NOMO-1 treated with DMSO at 0.1 percent for 48 hours (cell line): ENCODE results near the gene DACT3.

Source experiments
- DNase-seq: peaks from one replicate; lab custom pipeline; 2025; ENCODE audit not compliant: unreplicated experiment; lab: John Stamatoyannopoulos, UW

DACT3 gene, protein sequence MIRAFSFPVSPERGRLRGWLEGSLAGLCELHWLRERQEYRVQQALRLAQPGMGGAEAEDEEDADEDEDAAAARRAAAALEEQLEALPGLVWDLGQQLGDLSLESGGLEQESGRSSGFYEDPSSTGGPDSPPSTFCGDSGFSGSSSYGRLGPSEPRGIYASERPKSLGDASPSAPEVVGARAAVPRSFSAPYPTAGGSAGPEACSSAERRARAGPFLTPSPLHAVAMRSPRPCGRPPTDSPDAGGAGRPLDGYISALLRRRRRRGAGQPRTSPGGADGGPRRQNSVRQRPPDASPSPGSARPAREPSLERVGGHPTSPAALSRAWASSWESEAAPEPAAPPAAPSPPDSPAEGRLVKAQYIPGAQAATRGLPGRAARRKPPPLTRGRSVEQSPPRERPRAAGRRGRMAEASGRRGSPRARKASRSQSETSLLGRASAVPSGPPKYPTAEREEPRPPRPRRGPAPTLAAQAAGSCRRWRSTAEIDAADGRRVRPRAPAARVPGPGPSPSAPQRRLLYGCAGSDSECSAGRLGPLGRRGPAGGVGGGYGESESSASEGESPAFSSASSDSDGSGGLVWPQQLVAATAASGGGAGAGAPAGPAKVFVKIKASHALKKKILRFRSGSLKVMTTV

DNA sequence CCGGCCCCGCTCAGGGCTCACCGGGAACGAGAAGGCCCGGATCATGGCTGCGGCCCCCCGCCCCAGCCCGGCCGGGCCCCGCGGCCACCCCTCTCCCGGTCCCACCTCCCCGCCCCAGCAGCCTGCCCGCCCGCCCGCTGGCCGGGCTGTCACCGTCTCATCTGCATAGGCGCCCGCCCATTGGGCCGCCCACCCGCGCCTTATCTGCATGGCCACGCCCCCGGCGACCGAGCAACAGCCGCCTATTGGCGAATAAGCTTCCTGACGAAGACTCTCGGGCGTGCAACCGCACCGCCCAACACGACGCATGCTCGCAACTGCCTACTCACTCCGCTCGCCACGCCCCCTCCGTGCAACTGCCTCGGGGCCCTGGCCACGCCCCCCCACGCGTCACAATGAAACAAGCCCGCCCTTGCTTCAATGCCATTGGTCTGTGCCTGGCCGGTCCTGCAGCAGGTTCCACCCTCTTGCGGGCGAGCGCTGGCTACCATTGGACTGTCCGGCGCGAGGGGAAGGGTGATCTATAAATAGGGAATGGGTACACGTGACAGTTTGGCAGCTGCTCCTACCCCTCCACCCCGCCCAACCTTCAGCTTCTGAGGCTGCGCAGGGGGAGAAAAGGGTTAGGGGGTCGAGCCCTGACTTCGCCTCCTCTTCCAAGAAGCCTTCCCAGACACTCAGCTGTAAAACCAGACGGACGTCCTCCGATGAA, at the start of gene DACT3:
TSS of gene DACT3 (minus strand) at position 163 of the 712 bp plus-strand sequence. CDS start at position 45, 118 bp downstream.
- DNase-seq = peak; percentile 100

DNA sequence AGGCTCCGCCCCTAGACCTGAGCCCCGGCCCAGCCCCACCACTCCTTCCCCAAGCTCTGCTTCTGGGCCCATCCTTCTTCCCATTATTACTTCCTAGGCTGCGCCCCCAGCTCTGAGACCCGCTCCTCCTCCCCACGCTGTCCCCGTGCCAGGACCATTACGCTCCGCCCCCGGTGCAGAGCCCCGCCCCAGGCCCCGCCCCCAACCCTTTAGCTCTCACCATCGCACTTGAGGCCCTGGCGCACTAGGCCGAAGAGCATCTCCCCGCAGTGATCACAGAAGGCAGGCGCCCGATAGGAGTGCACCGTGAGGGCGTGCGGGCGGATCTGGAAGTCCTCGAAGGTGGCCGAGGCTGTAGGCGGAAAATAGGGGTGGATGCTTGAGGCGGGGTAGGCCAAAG, 49.7 kb upstream of the DACT3 start:
- DNase-seq = no peak

DNA sequence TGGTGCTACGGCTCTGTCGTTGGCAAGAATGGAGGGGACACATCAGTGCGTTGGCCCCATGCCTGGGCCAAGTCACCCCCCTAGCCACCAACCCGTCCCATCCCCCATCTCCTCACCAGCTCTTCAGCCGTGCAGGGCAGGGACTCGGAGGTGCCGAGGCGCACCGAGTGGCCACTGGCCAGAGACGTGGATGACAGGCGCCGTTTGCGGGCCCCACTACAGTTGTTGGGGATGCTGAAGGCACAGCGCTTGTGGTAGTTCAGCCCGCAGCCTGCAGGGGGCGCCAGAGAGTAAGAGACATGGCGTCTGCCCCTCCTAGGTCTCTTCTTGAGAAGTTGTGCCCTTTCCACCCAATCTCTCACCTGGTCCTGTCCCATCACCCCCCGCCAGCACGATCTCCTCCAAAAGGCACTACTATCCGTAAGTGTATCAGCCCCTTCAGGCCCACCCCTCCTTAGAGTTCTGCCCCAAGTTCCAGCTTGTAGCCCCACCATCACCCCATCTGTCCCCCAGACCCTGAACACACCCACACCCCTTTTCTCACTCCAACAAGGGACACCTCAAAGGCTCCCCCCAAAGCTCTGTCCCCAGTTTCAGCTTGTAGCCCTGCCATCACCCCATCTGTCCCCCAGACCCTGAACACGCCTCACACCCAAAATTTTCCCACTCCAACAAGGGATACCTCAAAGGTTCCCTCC, 43.5 kb upstream of the DACT3 start:
- peak; percentile 48 for DNase-seq

DNA sequence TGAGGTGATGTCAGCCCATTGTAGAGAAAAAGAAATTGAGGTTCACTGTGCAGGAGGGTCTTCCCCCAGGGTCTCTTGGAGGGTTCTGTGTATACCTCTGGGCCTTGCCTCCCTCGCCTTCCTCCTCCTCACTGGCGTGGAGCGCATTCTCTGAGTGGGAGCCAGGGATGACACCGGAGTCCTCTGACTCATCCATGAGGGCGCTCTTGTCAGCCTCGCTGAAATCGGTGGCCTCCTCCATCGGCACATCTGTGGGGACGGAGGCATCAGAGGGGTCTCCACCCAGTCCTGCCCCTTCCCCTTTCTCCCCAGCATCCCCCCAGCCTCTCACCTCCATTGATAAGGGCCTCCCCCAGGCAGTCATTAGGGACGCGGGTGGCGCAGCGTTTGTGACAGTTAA, 39.7 kb upstream of the DACT3 start:
- DNase-seq = no peak

DNA sequence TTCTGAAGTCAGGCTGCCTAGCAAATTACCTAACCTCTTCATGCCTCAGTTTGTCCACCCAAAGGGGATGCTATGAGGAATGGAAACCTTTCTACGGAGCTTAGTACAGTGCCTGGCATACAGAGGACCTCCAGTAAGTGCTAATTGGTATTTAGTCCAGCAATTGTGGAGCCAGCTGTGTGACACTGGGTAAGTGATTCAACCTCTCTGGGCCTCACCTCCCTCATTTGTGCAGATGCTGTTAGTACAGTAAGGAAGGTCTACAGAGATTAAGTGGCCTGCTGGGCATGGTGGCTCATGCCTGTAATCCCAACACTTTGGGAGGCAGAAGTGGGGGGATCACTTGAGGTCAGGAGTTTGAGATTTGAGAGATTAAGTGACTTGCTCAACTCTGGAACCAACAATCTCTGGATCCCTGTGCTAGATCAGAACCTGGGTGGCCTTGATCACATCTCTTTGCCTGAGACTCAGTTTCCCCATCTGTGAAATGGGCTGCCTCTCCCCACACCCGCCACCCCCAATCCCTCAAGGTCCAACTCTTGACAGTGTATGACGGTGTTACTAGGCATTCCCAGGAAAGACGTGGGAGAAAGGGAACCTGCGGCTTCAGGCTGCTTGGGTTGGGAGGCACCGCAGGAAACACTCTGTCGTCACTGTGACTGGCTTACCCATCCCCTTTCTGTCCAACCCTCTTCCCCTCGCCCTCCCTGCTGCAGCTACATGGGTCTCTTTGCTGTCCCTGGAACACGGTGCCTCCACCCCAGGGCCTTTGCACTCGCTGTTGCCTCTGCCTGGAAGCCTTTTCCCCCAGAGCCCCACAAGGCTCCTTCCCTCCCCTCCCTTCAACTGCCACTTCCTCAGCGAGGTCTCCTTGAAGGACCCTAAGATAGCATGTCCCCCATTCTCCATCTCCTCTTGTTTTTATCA, 37.7 kb upstream of the DACT3 start:
- DNase-seq = no peak

DNA sequence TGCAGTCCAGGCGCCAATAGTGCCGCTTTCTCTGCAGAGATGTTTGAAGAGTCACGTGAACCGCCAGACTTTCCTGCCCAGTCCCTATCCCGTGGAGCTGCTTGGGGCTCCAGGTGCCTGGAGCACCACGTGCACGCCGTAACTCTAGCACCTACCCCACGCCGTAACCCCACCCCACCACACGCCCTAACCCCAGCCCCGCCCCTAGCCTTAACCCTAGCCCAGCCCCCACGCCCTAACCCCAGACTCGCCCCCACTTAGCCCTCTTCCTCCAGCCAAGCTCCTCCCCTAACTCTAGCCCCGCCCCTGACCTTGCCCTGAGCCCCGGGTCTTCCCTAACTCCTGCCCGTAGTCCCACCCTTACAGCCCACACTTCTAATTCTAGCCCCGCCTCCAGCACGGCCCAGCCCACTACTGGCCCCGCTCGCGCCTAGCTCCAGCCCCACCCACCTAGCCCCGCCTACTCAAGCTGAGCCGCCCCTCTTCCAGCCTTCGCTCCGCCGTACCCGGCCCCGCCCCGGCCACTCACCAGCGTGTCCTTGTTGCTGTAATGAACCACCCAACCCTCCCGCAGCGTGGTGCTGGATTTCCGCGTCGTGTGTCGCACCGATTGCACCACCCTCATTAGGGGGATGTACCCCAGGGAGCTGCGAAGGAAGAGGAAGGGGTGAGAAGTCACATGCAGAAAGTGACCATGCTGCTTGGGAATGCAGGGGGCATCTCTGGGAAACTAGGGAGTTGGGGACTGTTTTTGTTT, 36.4 kb upstream of the DACT3 start:
- no peak for DNase-seq

DNA sequence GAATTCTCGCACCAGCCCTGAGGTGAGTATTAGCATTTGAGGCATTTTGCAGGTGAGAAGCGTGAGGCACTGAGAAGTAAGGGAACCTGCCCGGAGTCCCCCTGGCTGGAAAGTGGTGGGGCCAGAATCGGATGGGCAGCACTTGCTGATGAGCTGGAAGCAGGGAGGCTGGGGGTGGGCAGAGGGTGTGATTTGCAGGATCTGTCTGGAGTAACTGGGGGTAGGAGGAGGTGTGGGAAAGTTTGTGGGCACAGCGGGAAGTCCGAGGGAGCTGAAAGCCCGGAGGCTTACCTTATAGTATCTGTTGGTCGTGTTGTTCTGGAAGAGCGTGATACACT, 35.9 kb upstream of the DACT3 start:
- no peak for DNase-seq

DNA sequence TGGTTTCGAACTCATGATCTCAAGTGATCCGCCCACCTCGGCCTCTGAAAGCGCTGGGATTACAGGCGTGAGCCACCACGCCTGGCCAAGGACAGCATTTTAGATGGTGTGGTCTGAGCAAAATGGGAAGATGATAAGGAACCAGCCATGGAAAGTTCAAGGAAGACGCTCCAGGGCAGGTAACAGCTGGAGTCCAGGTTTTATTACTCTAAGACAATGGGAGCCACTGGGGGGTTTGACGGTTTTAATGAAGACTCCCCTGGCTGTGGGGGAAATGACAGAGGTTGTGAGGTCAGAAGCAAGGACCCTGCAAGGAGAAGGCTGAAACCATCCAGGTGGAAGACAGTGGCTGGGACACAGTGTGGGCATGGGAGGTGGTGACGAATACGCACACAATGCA, 35.1 kb upstream of the DACT3 start:
- DNase-seq = no peak

DNA sequence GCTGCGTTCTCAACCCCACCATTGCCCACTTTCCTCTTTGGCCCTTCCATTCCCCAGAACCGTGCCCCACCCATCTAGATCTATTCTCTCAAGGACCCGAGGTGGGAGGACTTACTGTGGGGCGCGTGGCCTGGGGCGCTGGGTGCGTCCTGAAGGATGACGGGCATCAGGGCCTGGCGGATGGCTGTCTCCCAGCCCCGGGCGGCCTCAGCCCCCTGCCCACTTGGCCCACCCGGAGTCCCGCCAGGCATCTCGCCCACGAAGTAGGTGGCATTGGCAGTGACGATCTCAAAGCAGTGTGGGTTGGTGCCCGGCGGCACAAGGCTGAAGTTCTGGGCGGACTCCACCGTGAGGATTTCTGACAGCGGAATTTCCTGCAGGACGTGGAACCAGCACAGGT, 32.8 kb upstream of the DACT3 start:
- no peak for DNase-seq

DNA sequence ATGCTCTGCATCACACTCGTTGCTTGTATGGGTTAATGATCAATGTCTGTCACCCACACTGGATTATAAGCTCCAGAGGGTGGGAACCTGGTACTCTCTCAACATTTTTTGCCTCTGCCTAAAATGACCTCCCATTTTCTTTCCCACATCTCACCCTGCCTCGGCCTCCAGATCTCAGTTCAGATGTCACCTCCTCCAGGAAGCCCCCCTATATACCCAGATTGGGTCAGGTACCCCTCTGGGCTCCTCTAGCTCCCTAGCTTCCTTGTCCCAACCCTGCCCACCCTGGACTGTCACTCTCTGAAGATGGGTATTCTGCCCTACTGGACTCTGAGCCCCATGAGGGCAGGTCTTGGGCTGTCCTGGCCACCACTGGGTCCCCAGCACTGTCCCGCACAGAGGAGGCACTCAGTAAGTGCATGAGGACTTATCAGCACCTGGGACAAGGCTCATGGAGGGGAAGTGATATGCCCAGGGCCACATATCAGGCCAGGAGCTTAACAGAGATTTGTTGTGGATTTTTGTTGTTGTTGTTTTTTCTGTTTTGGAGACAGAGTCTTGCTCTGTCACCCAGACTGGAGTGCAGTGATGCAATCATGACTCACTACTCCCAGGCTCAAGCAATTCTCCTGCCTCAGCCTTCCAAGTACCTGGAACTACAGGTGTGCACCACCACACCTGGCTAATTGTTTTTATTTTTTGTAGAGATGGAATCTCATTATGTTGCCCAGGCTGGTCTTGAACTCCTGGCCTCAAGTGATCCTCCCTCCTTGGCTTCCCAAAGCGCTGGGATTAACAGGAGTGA, 32.1 kb upstream of the DACT3 start:
- DNase-seq = no peak

DNA sequence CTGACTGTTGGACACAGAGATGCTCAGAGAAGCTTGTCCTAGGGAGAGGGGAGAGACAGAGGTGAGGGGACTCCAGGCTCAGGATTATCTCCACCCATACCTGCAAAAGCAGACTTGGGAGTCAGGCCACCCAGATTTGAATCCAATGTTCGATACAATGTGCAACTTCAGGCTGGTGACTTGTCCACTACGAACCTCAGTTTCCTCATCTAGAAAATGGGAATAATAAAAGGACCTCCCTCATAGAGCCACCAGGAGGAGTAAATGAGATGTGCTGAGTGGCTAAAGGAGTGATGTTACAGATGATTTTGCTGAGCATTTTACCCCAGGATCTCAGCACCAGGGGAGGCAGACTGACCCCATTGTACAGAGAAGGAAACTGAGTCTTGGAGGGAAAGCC, 31.0 kb upstream of the DACT3 start:
- no peak for DNase-seq

DNA sequence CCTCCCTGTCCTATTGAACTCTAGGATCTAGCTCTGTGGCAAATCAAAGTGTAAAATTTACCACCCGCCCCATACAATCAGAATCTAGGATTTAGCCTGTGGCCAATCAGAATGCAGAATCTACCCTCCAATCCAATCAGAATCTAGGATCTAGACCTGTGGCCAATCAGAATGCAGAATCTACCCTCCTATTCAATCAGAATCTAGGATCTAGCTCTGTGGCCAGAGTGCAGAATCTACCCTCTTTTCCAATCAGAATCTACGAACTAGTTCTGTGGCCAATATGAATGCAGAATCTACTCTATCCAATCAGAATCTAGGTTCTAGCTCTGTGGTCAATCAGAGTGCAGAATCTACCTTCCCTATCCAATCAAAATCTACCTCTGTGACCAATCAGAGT, 30.1 kb upstream of the DACT3 start:
- DNase-seq = no peak

DNA sequence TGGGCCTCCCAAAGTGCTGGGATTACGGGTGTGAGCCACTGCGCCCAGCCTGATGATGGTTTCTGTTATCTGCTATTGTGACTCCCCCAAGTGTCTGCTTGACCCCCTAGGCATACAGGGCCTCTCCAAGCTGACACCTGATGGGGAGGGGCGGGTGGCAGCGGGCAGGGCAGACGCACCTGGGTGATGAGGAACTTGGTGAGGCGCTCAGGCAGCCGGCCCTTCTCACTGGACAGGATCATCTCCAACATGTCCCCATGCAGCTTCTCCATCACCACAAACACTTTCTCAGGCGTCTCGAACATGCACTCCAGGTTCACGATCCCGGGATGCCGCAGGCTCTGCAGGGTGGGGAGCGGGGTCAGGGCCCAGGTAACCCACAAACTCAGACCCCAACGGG, 28.4 kb upstream of the DACT3 start:
- no peak for DNase-seq

DNA sequence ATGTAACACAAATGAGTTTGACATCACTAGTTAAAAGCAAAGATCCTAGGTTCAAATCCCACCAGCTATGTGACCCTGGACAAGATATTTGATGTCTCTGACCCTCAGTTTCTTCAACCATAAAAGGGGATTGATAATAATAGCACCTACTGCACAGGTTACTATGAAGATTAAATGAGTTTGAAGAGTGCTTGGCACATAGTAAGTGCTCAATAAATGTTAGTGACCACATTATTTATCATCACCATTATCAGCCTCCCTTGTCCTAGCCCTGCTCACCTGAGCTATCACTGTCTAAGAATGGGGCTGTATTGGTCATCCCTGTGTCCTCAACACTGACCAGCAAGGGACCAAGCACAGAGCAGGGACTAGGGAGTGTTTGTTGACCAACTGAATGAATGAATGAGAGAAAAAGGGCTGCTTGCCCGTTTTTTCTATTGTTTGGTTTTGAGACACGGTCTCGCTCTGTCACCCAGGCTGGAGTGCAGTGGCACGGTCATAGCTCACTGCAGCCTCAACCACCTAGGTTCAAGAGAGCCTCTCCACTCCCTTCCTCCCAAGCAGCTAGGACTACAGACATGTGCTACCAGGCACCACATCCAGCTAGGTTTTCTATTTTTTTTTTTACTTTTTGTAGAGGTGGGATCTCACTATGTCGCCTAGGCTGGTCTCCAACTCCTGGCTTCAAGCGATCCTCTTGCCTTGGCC, 26.6 kb upstream of the DACT3 start:
- no peak for DNase-seq

DNA sequence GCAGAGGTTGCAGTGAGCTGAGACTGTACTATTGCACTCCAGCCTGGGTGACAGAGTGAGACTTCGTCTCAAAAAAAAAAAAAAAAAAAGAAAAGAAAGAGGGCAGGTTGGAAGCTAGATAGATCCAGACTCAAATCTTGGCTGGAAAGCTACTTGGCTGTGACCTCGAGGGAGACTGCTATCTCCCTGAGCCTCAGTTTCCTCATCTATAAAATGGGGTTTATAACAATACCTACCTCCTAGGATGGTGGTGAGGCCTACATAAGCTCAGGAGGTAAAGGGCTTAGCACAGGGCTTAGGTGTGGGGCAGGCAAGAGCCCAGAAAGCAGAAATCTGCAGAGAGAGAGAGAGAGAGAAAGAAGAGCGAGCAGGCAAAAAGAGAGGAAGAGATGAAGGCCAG, 24.2 kb upstream of the DACT3 start:
- DNase-seq = no peak

DNA sequence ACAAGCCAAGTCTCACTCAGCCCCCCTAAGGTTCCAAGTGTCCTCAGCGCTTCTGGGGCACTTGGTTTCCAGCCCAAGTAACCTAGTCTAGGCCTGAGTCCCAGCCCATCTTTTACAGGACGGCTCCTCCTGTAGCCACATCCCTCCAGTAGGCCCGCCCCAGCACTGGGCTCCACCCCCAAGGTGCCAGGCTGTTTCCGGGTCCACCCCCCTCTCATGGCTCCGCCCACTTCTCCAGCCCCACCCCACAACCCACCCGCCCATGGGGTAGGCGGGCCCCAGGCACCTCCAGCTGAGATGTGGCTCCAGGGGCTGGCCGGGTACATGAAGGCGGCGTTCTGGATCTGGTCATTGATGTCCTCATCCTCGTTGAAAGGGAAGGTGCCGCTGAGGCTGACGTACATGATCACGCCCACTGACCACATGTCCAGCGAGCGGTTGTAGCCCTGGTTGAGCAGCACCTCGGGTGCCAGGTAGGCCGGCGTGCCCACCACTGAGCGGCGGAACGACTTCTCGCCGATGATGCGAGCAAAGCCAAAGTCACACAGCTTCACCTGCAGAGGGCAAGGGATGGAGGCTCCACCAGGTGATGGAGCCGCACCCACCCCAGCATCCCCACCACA, 17.2 kb upstream of the DACT3 start:
- no peak for DNase-seq

DNA sequence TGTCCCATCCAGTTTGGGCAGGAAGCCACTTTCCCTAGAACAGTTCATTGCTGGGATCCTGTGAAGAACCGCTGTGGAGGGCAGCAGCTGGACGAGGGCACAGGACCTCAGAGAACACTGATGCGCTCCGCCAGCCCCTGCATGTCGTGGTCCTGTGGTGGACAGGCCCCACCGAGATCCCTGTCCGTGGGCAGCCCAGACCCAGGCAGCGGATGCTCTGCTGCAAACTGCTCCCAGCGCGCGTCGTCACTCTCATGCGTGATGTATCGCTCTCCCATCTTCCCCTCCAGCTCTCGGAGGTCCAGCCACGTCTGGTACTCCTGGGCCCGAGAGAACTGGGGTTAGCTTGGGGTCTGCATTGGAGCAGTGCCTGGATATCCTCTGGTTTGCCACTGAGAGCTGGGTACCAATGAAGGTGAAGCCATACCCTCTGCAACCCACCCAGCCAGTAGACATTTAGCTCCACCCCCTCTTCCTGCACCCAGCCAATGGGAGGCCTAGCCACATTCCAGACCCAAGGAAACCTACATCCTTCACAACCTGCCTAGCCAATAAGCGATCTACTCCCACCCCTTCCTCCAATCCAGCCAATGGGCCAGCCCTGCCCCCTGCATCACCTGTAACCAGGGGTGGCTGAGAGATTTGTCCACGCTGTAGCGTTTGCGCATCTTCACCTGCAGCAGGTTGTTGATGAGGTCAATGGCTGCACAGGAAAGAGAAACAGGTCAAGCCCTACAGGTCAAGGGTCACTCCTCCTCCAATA, 13.6 kb upstream of the DACT3 start:
- DNase-seq = no peak
